GM12878 (cell line): ENCODE measurements around the gene GIMAP4. TPM values are rescaled to one million over a fixed set of nuclear protein-coding genes. Genes with fewer than 3 reads are reported as not detected.

Experiments used
- ATAC-seq: fragments of 200-7000 bp; cut with Tn5 transposase; 3 replicates; pipeline ENCODE4 v1.9.1; 2020; ENCODE audit warnings: mild to moderate bottlenecking, moderate library complexity
- BruUV-seq: library from RNA; stranded (reverse); fragments of 400-500 nt; replicated peaks from 2 replicates; lab custom pipeline; 2021; lab: Mats Ljungman, UMichigan
- CTCF ChIA-PET: fragments of 300-600 bp; sonication (Branson Sonifier 250); formaldehyde crosslinking; extraction: SDS; loops from one replicate; lab custom pipeline; 2021; ENCODE audit warnings: inconsistent platforms; lab: Yijun Ruan, JAX
- POLR2A ChIA-PET: fragments of 350-600 bp; formaldehyde crosslinking; extraction: SDS; loops from one replicate; lab custom pipeline; 2021; ENCODE audit warnings: inconsistent platforms; lab: Charles Lee
- RAD21 ChIA-PET: fragments of 300-600 bp; sonication (Branson Sonifier 250); formaldehyde crosslinking; loops from one replicate; lab custom pipeline; 2023; ENCODE audit warnings: antibody characterized with exemption; ENCODE audit not compliant: unreplicated experiment; lab: Charles Lee
- SMC1A ChIA-PET: fragments of 300-600 bp; sonication (Branson Sonifier 250); formaldehyde crosslinking; loops from one replicate; lab custom pipeline; 2023; ENCODE audit not compliant: unreplicated experiment, uncharacterized antibody; lab: Charles Lee
- DNase-seq: peaks from one replicate; pipeline ENCODE4 v3.0.0-alpha.2; 2011; ENCODE audit warnings: low read depth, low spot score
- FAIRE-seq: peaks from 3 replicates; lab custom pipeline; 2011; peaks lifted over from hg19 to GRCh38; lab: Jason Lieb, UNC
- H2AFZ ChIP-seq: 2 replicates; pipeline ENCODE4 v1.6.0; 2011; ENCODE audit warnings: low read depth, low read length, control low read depth; ENCODE audit not compliant: control insufficient read depth
- H3K27ac ChIP-seq: 2 replicates; pipeline ENCODE4 v1.5.1; 2011; ENCODE audit warnings: control low read depth; ENCODE audit not compliant: control insufficient read depth, insufficient read depth
- H3K27me3 ChIP-seq, 2 experiments: replicated peaks in 1 of 2; 2 replicates each; pipeline versions ENCODE4 v1.6.0 to v1.6.1; 2011; ENCODE audit warnings: low read length in 1 of 2; ENCODE audit not compliant: control insufficient read depth in 2 of 2, insufficient read depth in 2 of 2
- H3K36me3 ChIP-seq, 2 experiments: 2 replicates each; pipeline ENCODE4 v1.5.1; 2011; ENCODE audit warnings: low read length in 1 of 2; ENCODE audit not compliant: control insufficient read depth in 2 of 2, insufficient read depth in 2 of 2
- H3K4me1 ChIP-seq: 2 replicates; pipeline ENCODE4 v1.6.1; 2011; ENCODE audit warnings: mild to moderate bottlenecking, low read length, moderate library complexity, mixed read lengths; ENCODE audit not compliant: control insufficient read depth, insufficient read depth
- H3K4me2 ChIP-seq: 2 replicates; pipeline ENCODE4 v1.6.0; 2011; ENCODE audit warnings: control low read depth; ENCODE audit not compliant: control insufficient read depth, insufficient read depth
- H3K4me3 ChIP-seq: fragments of 200-600 bp; sonication (generic); 2 replicates; pipeline ENCODE4 v1.5.1; 2016
- H3K79me2 ChIP-seq: 2 replicates; pipeline ENCODE4 v1.6.0; 2011; ENCODE audit warnings: low read length; ENCODE audit not compliant: control insufficient read depth, insufficient read depth
- H3K9ac ChIP-seq: 2 replicates; pipeline ENCODE4 v1.8.0; 2011; ENCODE audit warnings: low read length, control low read depth, mixed read lengths; ENCODE audit not compliant: control insufficient read depth, insufficient read depth
- H3K9me3 ChIP-seq: replicated peaks from 3 replicates; pipeline ENCODE4 v1.5.1; 2011; ENCODE audit warnings: mild to moderate bottlenecking, low read length; ENCODE audit not compliant: control insufficient read depth, insufficient read depth
- H4K20me1 ChIP-seq: 2 replicates; pipeline ENCODE4 v1.6.0; 2011; ENCODE audit not compliant: control insufficient read depth, insufficient read depth
- ASH2L ChIP-seq: fragments of 300-600, 200-600 bp; sonication (generic); IDR thresholded peaks from 2 replicates; pipeline ENCODE4 v1.6.1; 2017; ENCODE audit warnings: low read depth, mild to moderate bottlenecking, borderline replicate concordance
- SUPT20H ChIP-seq: IDR thresholded peaks from 2 replicates; pipeline ENCODE4 v1.6.1; 2011; ENCODE audit warnings: low read depth, mild to moderate bottlenecking, low read length, moderate library complexity, borderline replicate concordance; ENCODE audit not compliant: control insufficient read depth
- WGBS: methylation state at CpG from one replicate; pipeline ENCODE4 v1.1.6; 2016; ENCODE audit warnings: low lambda C conversion rate; ENCODE audit not compliant: insufficient replicate concordance, insufficient coverage; ENCODE audit errors: missing lambda C conversion rate; 5-methylcytosine and 5-hydroxymethylcytosine counted together
- in situ Hi-C: fragments of 300-500 bp; cut with MboI; formaldehyde crosslinking; loops from 9 replicates; pipeline ENCODE4 v1.14.3; 2018; ENCODE audit warnings: mixed read lengths
- intact Hi-C: fragments of 100-400 bp; cut with micrococcal nuclease; formaldehyde crosslinking; loops from one replicate; pipeline ENCODE4 v1.14.2; 2022; ENCODE audit not compliant: unreplicated experiment
- polyA plus RNA-seq, 11 experiments: library from polyadenylated mRNA; depleted of rRNA in 4 of 11; unstranded in 6 of 11; stranded (reverse) in 5 of 11; fragments of >200 nt; fragmentation: Nextera tagmentation in 4 of 11; fragmentation: Illumina TruSeq in 1 of 11; extraction: Ambion mirVana in 4 of 11; extraction: Trizol in 1 of 11; gene quantifications; 1 replicate in 1 of 11; 2 replicates in 10 of 11; pipeline versions ENCODE4 v1.2.1 to v1.2.3, GENCODE V29; 2011 to 2016; ENCODE audit warnings: inconsistent platforms in 2 of 11, missing spikeins in 2 of 11, low read depth in 1 of 11
- total RNA-seq, 4 experiments: library from RNA; depleted of rRNA in 3 of 4; stranded (reverse); fragments of >200 nt in 3 of 4; fragmentation: Illumina TruSeq in 1 of 4; extraction: Trizol in 1 of 4; gene quantifications; 2 replicates each; pipeline versions ENCODE4 v1.2.1 to v1.2.3, GENCODE V29; 2013 to 2021
- TF ChIP-seq, protein P1 (sequence below): fragments of 450-650 bp; IDR thresholded peaks from 2 replicates; pipeline ENCODE4 v1.6.1; 2018; ENCODE audit warnings: borderline replicate concordance, mild to moderate bottlenecking; ENCODE audit not compliant: partially characterized antibody

GIMAP4 gene
- total and polyA plus RNA-seq, 10 of the 15 experiments (the other 5 are each of a cell fraction or from before 2014, with no cell fraction given): 0.06 to 1.5 (median 0.32) TPM; not detected in 1

- no peak for FAIRE-seq
- CTCF ChIA-PET: no interaction called here
- H3K27me3 ChIP-seq: no peaks in the 10 kb centered on the region
- RAD21 ChIA-PET: interaction anchor here (1.5 kb wide), 1 partner anchor 41 kb away, joined by 4 read pairs; no protein-coding TSS in a partner anchor
- H4K20me1 ChIP-seq: no peaks in the 10 kb centered on the region
- no peak overlapping the region for H2AFZ ChIP-seq
- H3K36me3 ChIP-seq: 0 out of 4 replicates have a peak, but pooled peaks cover 0 to 5% of the 10 kb centered on the region in 2 experiments
- SMC1A ChIA-PET: interaction anchor here (1.2 to 2.3 kb wide), 3 partner anchors 47 to 187 kb away, joined by 3 to 11 read pairs (median 4); no protein-coding TSS in a partner anchor
- TF ChIP-seq SUPT20H (no peak), ASH2L (no peak)
- TF ChIP-seq, protein P1, sequence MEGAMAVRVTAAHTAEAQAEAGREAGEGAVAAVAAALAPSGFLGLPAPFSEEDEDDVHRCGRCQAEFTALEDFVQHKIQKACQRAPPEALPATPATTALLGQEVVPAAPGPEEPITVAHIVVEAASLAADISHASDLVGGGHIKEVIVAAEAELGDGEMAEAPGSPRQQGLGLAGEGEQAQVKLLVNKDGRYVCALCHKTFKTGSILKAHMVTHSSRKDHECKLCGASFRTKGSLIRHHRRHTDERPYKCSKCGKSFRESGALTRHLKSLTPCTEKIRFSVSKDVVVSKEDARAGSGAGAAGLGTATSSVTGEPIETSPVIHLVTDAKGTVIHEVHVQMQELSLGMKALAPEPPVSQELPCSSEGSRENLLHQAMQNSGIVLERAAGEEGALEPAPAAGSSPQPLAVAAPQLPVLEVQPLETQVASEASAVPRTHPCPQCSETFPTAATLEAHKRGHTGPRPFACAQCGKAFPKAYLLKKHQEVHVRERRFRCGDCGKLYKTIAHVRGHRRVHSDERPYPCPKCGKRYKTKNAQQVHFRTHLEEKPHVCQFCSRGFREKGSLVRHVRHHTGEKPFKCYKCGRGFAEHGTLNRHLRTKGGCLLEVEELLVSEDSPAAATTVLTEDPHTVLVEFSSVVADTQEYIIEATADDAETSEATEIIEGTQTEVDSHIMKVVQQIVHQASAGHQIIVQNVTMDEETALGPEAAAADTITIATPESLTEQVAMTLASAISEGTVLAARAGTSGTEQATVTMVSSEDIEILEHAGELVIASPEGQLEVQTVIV: no peak
- TF ChIP-seq, all 136 proteins: peak for 0
- 80% methylated on average over 3 of the region's 3 CpGs for WGBS
- Histone ChIP-seq H3K9ac (no peak overlapping the region), H3K27ac (no peak overlapping the region), H3K4me3 (no peak overlapping the region), H3K79me2 (no peaks in the 10 kb centered on the region), H3K4me1 (peaks cover 17% of the 10 kb centered on the region), H3K9me3 (no peaks in the 10 kb centered on the region; the same call in 2 of the 3 replicates), H3K4me2 (no peak overlapping the region)
- in situ Hi-C loops: no loop called here
- no TSS peak for BruUV-seq
- intact Hi-C loops: loop anchor here (5.0 kb wide), 1 partner anchor 168 kb away; the partner anchor contains the start of gene GIMAP8
- POLR2A ChIA-PET: no interaction called here
- DNase-seq: no peak
- ATAC-seq: no peak
These were observed 52.9 kb downstream of the GIMAP4 start for GRCh38 chr7:150620061-150620460.
